ENCODE measurements around the gene P2RX1. TPM values are rescaled to one million over a fixed set of nuclear protein-coding genes. Genes with fewer than 3 reads are reported as not detected.
A peak's percentile ranks its signal among the peaks of the same experiment; 100 is the strongest.

P2RX1 gene
- polyA plus RNA-seq, 1 experiment: 0.05 TPM

DNA sequence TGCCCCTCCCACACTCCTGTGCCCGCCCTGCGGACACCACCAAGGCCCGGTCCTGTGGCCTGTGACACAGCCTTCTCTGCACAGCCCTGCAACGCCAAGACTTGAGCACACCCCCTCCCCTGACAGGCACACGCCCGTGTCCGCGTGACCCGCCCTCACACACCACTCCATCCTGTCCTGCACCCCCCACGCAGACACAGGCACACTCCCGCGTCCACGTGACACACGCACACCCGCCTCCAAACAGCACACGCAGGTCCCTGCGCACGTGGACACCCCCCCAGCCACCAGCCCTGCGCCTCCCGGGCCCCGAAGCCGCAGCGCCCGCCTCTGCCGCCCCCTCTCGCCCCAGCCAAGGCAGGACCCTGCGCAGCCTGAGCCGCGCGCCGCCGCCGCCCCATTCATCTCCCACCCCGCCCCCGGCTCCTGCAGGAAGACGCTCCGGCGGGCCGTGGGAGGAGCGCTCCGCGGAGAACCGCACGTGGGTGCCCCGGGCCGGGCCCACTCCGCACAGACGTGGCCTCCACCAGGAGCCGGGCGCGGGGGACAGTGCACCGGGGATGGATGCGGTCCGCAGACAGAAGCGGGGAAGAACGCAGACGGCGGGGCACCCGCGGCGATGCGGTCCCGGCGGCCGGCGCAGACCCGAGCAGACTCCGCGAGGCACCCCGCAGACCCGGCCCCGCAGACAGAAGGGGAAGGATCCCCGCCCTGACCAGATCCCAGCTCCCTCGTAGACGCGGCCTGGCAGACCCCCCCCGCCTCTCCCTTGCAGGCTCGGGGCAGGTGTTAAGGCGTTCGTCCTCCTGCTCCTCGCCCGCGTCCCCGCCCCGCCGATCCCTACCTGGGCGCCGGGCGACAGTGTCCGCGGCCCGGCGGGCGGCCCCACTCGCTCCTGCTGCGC is 23.9 kb downstream of the P2RX1 start:
- DNase-seq (ENCODE audit: low read depth, low spot score): no peak
- TF ChIP-seq, protein P1, sequence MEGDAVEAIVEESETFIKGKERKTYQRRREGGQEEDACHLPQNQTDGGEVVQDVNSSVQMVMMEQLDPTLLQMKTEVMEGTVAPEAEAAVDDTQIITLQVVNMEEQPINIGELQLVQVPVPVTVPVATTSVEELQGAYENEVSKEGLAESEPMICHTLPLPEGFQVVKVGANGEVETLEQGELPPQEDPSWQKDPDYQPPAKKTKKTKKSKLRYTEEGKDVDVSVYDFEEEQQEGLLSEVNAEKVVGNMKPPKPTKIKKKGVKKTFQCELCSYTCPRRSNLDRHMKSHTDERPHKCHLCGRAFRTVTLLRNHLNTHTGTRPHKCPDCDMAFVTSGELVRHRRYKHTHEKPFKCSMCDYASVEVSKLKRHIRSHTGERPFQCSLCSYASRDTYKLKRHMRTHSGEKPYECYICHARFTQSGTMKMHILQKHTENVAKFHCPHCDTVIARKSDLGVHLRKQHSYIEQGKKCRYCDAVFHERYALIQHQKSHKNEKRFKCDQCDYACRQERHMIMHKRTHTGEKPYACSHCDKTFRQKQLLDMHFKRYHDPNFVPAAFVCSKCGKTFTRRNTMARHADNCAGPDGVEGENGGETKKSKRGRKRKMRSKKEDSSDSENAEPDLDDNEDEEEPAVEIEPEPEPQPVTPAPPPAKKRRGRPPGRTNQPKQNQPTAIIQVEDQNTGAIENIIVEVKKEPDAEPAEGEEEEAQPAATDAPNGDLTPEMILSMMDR (IDR thresholded peaks at IDR 0.05; ENCODE audit: low read depth, low read length): no peak
- ChIA-PET CTCF (no interaction called here), POLR2A (interaction anchor here (0.6 kb wide), 1 partner anchor 36 kb away, joined by 4 read pairs; no protein-coding TSS in a partner anchor)
- peak overlapping the region; percentile 68 for H3K4me3 ChIP-seq (ENCODE audit: low read depth, low read length)
- H3K27ac ChIP-seq (ENCODE audit: low read depth, low read length): no peak overlapping the region
- no peaks in the 10 kb centered on the region for H3K27me3 ChIP-seq (ENCODE audit: control insufficient read depth, insufficient read depth, low read length)
- H3K9me3 ChIP-seq (ENCODE audit: control insufficient read depth, insufficient read depth, low read length): no peaks in the 10 kb centered on the region; the same call in 1 of the 2 replicates

- no peaks in the 10 kb centered on the region; the same call in 1 of the 2 replicates for H3K9me3 ChIP-seq (ENCODE audit: control insufficient read depth, insufficient read depth, low read length)
- DNase-seq (ENCODE audit: low read depth, low spot score): no peak
- ChIA-PET POLR2A (interaction anchor here (0.7 to 1.1 kb wide), 2 partner anchors 47 to 104 kb away, joined by 3 read pairs; no protein-coding TSS in a partner anchor), CTCF (interaction anchor here (2.6 to 2.7 kb wide), 2 partner anchors 22 to 154 kb away, joined by 8 to 12 read pairs; no protein-coding TSS in a partner anchor)
- peak overlapping the region; percentile 68 for H3K4me3 ChIP-seq (ENCODE audit: low read depth, low read length)
- TF ChIP-seq, protein P1 (IDR thresholded peaks at IDR 0.05; ENCODE audit: low read depth, low read length): no peak
- no peak overlapping the region for H3K27ac ChIP-seq (ENCODE audit: low read depth, low read length)
- H3K27me3 ChIP-seq (ENCODE audit: control insufficient read depth, insufficient read depth, low read length): no peaks in the 10 kb centered on the region
Observed at GRCh38 chr17:3891626-3892094, 24.6 kb downstream of the P2RX1 start.

DNA sequence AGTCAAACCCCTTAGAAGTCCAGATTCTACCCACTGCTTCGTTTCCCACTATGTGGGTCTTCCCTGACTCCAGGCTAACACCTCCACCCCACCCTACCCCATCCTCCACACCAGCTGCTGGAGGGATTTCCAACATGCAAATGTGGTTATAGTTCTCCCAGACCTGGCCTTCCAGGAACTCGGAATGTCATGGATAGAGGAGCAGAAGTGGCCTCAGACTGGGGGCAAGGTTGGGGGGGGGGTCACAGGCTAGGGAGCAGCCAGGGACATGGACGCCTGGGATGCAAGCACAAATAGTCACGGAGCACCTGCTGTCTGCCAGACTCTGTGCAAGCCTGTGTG is 25.4 kb downstream of the P2RX1 start:
- ChIA-PET CTCF (interaction anchor here (1.3 to 2.7 kb wide), 3 partner anchors 23 to 153 kb away, joined by 4 to 12 read pairs (median 8); no protein-coding TSS in a partner anchor), POLR2A (interaction anchor here (0.6 to 1.1 kb wide), 3 partner anchors 12 to 74 kb away, joined by 3 read pairs; no protein-coding TSS in a partner anchor)
- Histone ChIP-seq H3K27me3 (ENCODE audit: control insufficient read depth, insufficient read depth, low read length) (no peaks in the 10 kb centered on the region), H3K9me3 (ENCODE audit: control insufficient read depth, insufficient read depth, low read length) (no peaks in the 10 kb centered on the region; the same call in 1 of the 2 replicates), H3K27ac (ENCODE audit: low read depth, low read length) (peak overlapping the region; percentile 81), H3K4me3 (ENCODE audit: low read depth, low read length) (no peak overlapping the region)
- TF ChIP-seq, protein P1 (IDR thresholded peaks at IDR 0.05; ENCODE audit: low read depth, low read length): no peak
- DNase-seq (ENCODE audit: low read depth, low spot score): no peak

DNA sequence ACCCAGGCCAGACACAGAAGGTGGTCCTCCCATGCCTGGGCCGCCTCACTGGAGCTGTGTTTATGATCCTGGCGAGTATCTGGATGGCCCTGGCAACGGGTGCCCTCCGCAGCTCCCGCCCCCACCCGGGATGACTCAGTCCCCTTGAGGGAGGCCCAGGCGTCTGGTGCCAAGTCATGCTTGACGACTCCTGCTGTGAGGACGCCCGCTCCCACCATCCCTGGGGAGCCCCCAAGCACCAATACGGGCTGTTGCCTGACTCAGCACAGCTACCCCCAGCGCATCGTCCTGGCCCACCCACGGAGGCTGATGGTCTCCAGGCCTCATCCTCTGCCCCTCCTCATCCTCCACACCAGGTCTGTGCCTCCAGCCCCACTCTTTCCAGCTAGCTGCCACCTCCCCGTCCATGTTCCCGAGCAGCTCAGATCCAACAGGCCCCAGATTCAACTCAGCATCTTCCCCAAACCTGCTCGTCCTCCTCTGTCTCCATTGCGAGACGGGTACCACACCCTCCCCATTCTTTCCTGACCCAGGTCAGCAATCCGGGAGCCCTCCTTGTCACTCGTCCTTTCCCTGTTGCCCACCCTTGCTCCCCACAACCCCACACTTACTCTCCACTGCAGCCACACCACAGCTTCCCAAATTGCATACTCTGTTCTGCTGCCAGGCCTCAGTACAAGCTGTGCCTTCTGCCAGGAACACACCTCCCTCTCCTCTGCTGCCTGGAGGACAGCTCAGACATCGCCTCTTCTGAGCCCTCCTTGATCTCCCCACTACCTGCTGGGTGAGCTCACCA is 26.0 kb downstream of the P2RX1 start:
- ChIA-PET POLR2A (interaction anchor here (0.6 to 1.4 kb wide), 5 partner anchors 12 to 75 kb away, joined by 3 to 5 read pairs (median 3); partner anchors contain the start of gene NCBP3), CTCF (interaction anchor here (1.0 to 2.7 kb wide), 4 partner anchors 23 to 184 kb away, joined by 4 to 12 read pairs (median 6); no protein-coding TSS in a partner anchor)

More for the DNA sequence above, 26.0 kb downstream of the P2RX1 start:
- peak overlapping the region; percentile 81 for H3K27ac ChIP-seq (ENCODE audit: low read depth, low read length)
- peak overlapping the region; percentile 13; the same call in 1 of the 2 replicates for H3K4me3 ChIP-seq (ENCODE audit: low read depth, low read length)
- no peaks in the 10 kb centered on the region; the same call in 1 of the 2 replicates for H3K9me3 ChIP-seq (ENCODE audit: control insufficient read depth, insufficient read depth, low read length)
- DNase-seq (ENCODE audit: low read depth, low spot score): peak; percentile 37
- H3K27me3 ChIP-seq (ENCODE audit: control insufficient read depth, insufficient read depth, low read length): no peaks in the 10 kb centered on the region
- TF ChIP-seq, protein P1 (IDR thresholded peaks at IDR 0.05; ENCODE audit: low read depth, low read length): no peak

Data from AG04450 (cell line).